SK-N-SH (cell line): Measurements from ENCODE around the gene SIRT5. TPM values are rescaled to one million over a fixed set of nuclear protein-coding genes. Genes with fewer than 3 reads are reported as not detected.

Experiments
- CTCF ChIA-PET: fragments of 300-600, 350-600 bp; formaldehyde crosslinking; extraction: SDS; loops from one replicate; lab custom pipeline; 2021; lab: Yijun Ruan, JAX
- POLR2A ChIA-PET: fragments of 350-600 bp; sonication (Branson Sonifier 250); formaldehyde crosslinking; extraction: SDS; loops from one replicate; lab custom pipeline; 2020; ENCODE audit warnings: antibody characterized with exemption, inconsistent platforms; lab: Yijun Ruan, JAX
- DNase-seq: peaks from one replicate; pipeline ENCODE4 v3.0.0; 2012
- H2AFZ ChIP-seq: fragments of 200-600 bp; sonication (generic); 2 replicates; pipeline ENCODE4 v1.8.1; 2016; ENCODE audit warnings: antibody characterized with exemption, mild to moderate bottlenecking, low read depth
- H3F3A ChIP-seq: fragments of 200-600 bp; sonication (generic); replicated peaks from 2 replicates; pipeline ENCODE3; 2016; ENCODE audit warnings: antibody characterized with exemption, mild to moderate bottlenecking; ENCODE audit not compliant: insufficient read depth
- H3K27ac ChIP-seq, 2 experiments: fragments of 200-500 bp in 1 of 2; fragments of 200-600 bp in 1 of 2; sonication (Bioruptor generic) in 1 of 2; sonication (generic), shearing (Covaris generic) in 1 of 2; 2 replicates each; pipeline versions ENCODE4 v1.5.1 to v1.6.1; 2014 to 2016; ENCODE audit warnings: low read depth in 2 of 2, inconsistent platforms in 1 of 2, low read length in 1 of 2, mild to moderate bottlenecking in 1 of 2, mixed read lengths in 1 of 2
- H3K27me3 ChIP-seq: fragments of 200-600 bp; sonication (generic), shearing (Covaris generic); 2 replicates; pipeline ENCODE4 v1.6.1; 2016; ENCODE audit warnings: mixed run types; ENCODE audit not compliant: insufficient read depth
- H3K36me3 ChIP-seq, 2 experiments: fragments of 200-500 bp in 1 of 2; fragments of 200-600 bp in 1 of 2; sonication (Bioruptor generic) in 1 of 2; sonication (generic) in 1 of 2; replicated peaks in 1 of 2; 2 replicates each; pipeline versions ENCODE3 to v1.5.1; 2014 to 2016; ENCODE audit warnings: low read length in 1 of 2, mild to moderate bottlenecking in 1 of 2; ENCODE audit not compliant: insufficient read depth in 2 of 2, control insufficient read depth in 1 of 2
- H3K4me1 ChIP-seq, 2 experiments: fragments of 200-500 bp in 1 of 2; fragments of 200-600 bp in 1 of 2; sonication (Bioruptor generic) in 1 of 2; sonication (generic), shearing (Covaris generic) in 1 of 2; 2 replicates each; pipeline versions ENCODE4 v1.5.1 to v1.6.1; 2014 to 2016; ENCODE audit warnings: low read depth in 1 of 2, low read length in 1 of 2, mixed run types in 1 of 2; ENCODE audit not compliant: insufficient read depth in 2 of 2, control insufficient read depth in 1 of 2
- H3K4me2 ChIP-seq: fragments of 200-600 bp; sonication (generic), shearing (Covaris generic); 2 replicates; pipeline ENCODE4 v1.6.1; 2017; ENCODE audit warnings: mixed run types
- H3K4me3 ChIP-seq, 2 experiments: fragments of 200-500 bp in 1 of 2; fragments of 200-600 bp in 1 of 2; sonication (Bioruptor generic) in 1 of 2; sonication (generic), shearing (Covaris generic) in 1 of 2; 2 replicates each; pipeline versions ENCODE4 v1.5.1 to v1.8.1; 2014 to 2016; ENCODE audit warnings: low read depth in 2 of 2, inconsistent platforms in 1 of 2, low read length in 1 of 2, mild to moderate bottlenecking in 1 of 2, mixed read lengths in 1 of 2, moderate library complexity in 1 of 2
- H3K79me2 ChIP-seq: fragments of 200-600 bp; sonication (generic); 2 replicates; pipeline ENCODE4 v1.8.1; 2017; ENCODE audit warnings: mild to moderate bottlenecking; ENCODE audit not compliant: insufficient read depth
- H3K9ac ChIP-seq: fragments of 200-600 bp; sonication (generic); 2 replicates; pipeline ENCODE4 v1.6.1; 2017; ENCODE audit warnings: mixed run types
- H3K9me2 ChIP-seq: fragments of 200-600 bp; sonication (generic); 2 replicates; pipeline ENCODE4 v1.6.1; 2017; ENCODE audit warnings: mixed run types
- H3K9me3 ChIP-seq: fragments of 200-600 bp; sonication (generic); 2 replicates; pipeline ENCODE4 v1.6.1; 2017; ENCODE audit warnings: mixed run types, mild to moderate bottlenecking, moderate library complexity
- H4K20me1 ChIP-seq: fragments of 200-600 bp; sonication (generic); 2 replicates; pipeline ENCODE4 v1.6.1; 2017; ENCODE audit warnings: mild to moderate bottlenecking, mixed run types; ENCODE audit not compliant: insufficient read depth
- CHD2 ChIP-seq: fragments of 150-350 bp; IDR thresholded peaks from 2 replicates; pipeline ENCODE4 v1.6.1; 2018; ENCODE audit warnings: low read length; ENCODE audit not compliant: partially characterized antibody
- CTCF ChIP-seq: fragments of 200-600 bp; sonication (generic); IDR thresholded peaks from 2 replicates; pipeline ENCODE4 v1.6.1; 2017; ENCODE audit warnings: antibody characterized with exemption, mild to moderate bottlenecking, moderate library complexity
- ELF1 ChIP-seq: IDR thresholded peaks from 2 replicates; pipeline ENCODE4 v1.4.0; 2012
- MEF2A ChIP-seq: IDR thresholded peaks from 2 replicates; pipeline ENCODE4 v1.4.0; 2012; ENCODE audit warnings: low read depth, borderline replicate concordance
- SMC3 ChIP-seq: IDR thresholded peaks from 2 replicates; pipeline ENCODE4 v1.6.1; 2012; ENCODE audit warnings: low read depth, low read length, improper control_type of control experiment
- TAF1 ChIP-seq: IDR thresholded peaks from 2 replicates; pipeline ENCODE4 v1.6.1; 2012; ENCODE audit warnings: low read depth, mild to moderate bottlenecking, low read length, moderate library complexity, borderline replicate concordance
- TCF12 ChIP-seq: IDR thresholded peaks from 2 replicates; pipeline ENCODE4 v1.4.0; 2012
- WGBS: methylation state at CpG from one replicate; pipeline ENCODE4 v1.1.6; 2017; ENCODE audit warnings: low lambda C conversion rate; 5-methylcytosine and 5-hydroxymethylcytosine counted together
- polyA plus RNA-seq, 3 experiments: library from polyadenylated mRNA; depleted of rRNA; stranded (reverse); fragments of >200 nt; gene quantifications; 2 replicates each; pipeline ENCODE4 v1.2.3, GENCODE V29; 2012
- TF ChIP-seq, protein P1 (sequence below): IDR thresholded peaks from 2 replicates; pipeline ENCODE4; 2012

The SIRT5 gene
- polyA plus RNA-seq, 1 of the 3 experiments (the other 2 are of a cell fraction) = 6.7 TPM

DNA sequence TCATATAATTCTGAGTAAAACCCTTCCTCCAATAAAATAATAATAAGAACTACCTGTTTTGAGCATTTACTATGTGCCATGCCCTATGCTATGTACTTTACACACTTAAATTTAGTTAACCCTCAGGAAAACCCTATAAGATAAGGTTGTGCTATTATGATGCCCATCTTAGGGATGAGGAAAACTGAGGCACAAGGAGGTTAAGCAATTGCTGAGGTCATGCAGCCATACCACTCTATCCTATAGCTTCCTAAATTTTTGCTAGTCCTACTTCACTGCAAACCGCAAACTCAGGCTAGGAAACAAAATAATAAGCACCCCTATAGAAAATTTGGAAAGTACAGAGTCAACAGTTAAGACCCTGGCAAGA, 48.1 kb upstream of the SIRT5 start:
- no peak overlapping the region for H3K4me2 ChIP-seq
- no peak for TF ChIP-seq CTCF
- TF ChIP-seq TAF1 = no peak
- no peak for TF ChIP-seq CHD2

GRCh38 chr6:13526727-13527670, 47.4 kb upstream of the SIRT5 start:
- DNase-seq = peak; percentile 72
- POLR2A ChIA-PET = no interaction called here
- Histone ChIP-seq H3F3A (no peaks in the 10 kb centered on the region), H3K36me3 (no peaks in the 10 kb centered on the region), H3K27me3 (no peaks in the 10 kb centered on the region), H3K4me2 (no peak overlapping the region), H3K4me1 (peaks cover 0 to 13% of the 10 kb centered on the region in 2 experiments; a peak in 2 of 4 replicates), H2AFZ (no peak overlapping the region), H3K9ac (no peak overlapping the region), H3K4me3 (no peak overlapping the region), H3K27ac (peak overlapping the region in 1 of 2 experiments; percentile 35; a peak in 1 of 4 replicates), H3K79me2 (no peaks in the 10 kb centered on the region), H3K9me3 (no peaks in the 10 kb centered on the region), H4K20me1 (no peaks in the 10 kb centered on the region), H3K9me2 (no peaks in the 10 kb centered on the region)
- 65% methylated on average over 13 of the region's 17 CpGs for WGBS
- TF ChIP-seq MEF2A (no peak), ELF1 (0 out of 2 replicates have a peak, but pooled peaks have one; percentile 31), SMC3 (no peak), TCF12 (0 out of 2 replicates have a peak, but pooled peaks have one; percentile 21)
- TF ChIP-seq, protein P1, sequence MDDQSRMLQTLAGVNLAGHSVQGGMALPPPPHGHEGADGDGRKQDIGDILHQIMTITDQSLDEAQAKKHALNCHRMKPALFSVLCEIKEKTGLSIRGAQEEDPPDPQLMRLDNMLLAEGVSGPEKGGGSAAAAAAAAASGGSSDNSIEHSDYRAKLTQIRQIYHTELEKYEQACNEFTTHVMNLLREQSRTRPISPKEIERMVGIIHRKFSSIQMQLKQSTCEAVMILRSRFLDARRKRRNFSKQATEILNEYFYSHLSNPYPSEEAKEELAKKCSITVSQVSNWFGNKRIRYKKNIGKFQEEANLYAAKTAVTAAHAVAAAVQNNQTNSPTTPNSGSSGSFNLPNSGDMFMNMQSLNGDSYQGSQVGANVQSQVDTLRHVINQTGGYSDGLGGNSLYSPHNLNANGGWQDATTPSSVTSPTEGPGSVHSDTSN = no peak
- CTCF ChIA-PET = interaction anchor here (1.0 kb wide), 1 partner anchor 18 kb away, joined by 3 read pairs; no protein-coding TSS in a partner anchor

More for the DNA sequence above, 48.1 kb upstream of the SIRT5 start:
- ChIA-PET CTCF (interaction anchor here (1.0 to 1.1 kb wide), 2 partner anchors 17 to 189 kb away, joined by 3 to 4 read pairs; no protein-coding TSS in a partner anchor), POLR2A (no interaction called here)
- no peak for DNase-seq
- H3K4me3 ChIP-seq = no peak overlapping the region
- no peaks in the 10 kb centered on the region for H3F3A ChIP-seq
- no peak overlapping the region for H3K27ac ChIP-seq
- H4K20me1 ChIP-seq = no peaks in the 10 kb centered on the region
- no peaks in the 10 kb centered on the region for H3K36me3 ChIP-seq
- H3K4me1 ChIP-seq = peaks cover 0 to 13% of the 10 kb centered on the region in 2 experiments; a peak in 2 of 4 replicates
- H3K27me3 ChIP-seq = no peaks in the 10 kb centered on the region
- no peak overlapping the region for H2AFZ ChIP-seq
- no peak overlapping the region for H3K9ac ChIP-seq
- H3K79me2 ChIP-seq = no peaks in the 10 kb centered on the region
- H3K9me3 ChIP-seq = no peaks in the 10 kb centered on the region
- 94% methylated on average over 1 of the region's 1 CpG for WGBS
- H3K9me2 ChIP-seq = no peaks in the 10 kb centered on the region
